Fibroblast of lung (primary cell): ENCODE measurements around the gene CD82. TPM values are rescaled to one million over a fixed set of nuclear protein-coding genes. Genes with fewer than 3 reads are reported as not detected.

Experiments used
- DNase-seq, 2 donors: peaks; one replicate each; pipeline versions ENCODE4 v3.0.0 to v3.0.0-alpha.2; 2010; ENCODE audit warnings: low read depth in 2 of 2
- H2AFZ ChIP-seq: 2 replicates; pipeline ENCODE4 v1.5.1; 2012; ENCODE audit warnings: low read length, control low read depth, inconsistent platforms
- H3K27ac ChIP-seq: 2 replicates; pipeline ENCODE4 v1.5.1; 2011; ENCODE audit warnings: low read length, control low read depth; ENCODE audit not compliant: insufficient read depth
- H3K27me3 ChIP-seq: 2 replicates; pipeline ENCODE4 v1.5.1; 2011; ENCODE audit warnings: mild to moderate bottlenecking, low read length; ENCODE audit not compliant: control insufficient read depth, insufficient read depth
- H3K36me3 ChIP-seq: 2 replicates; pipeline ENCODE4 v1.5.1; 2011; ENCODE audit warnings: low read length; ENCODE audit not compliant: control insufficient read depth, insufficient read depth
- H3K4me1 ChIP-seq: 2 replicates; pipeline ENCODE4 v1.5.1; 2011; ENCODE audit warnings: low read length; ENCODE audit not compliant: control insufficient read depth, insufficient read depth; ENCODE audit errors: extremely low read depth
- H3K4me2 ChIP-seq: 2 replicates; pipeline ENCODE4 v1.5.1; 2011; ENCODE audit warnings: low read length, control low read depth; ENCODE audit not compliant: insufficient read depth; ENCODE audit errors: extremely low read depth
- H3K4me3 ChIP-seq, 4 experiments: fragments of 200-600 bp in 1 of 4; sonication (generic) in 1 of 4; replicated peaks in 1 of 4; 2 replicates each; pipeline ENCODE4 v1.5.1; 2011 to 2016; ENCODE audit warnings: low read length in 4 of 4, low read depth in 3 of 4, mild to moderate bottlenecking in 3 of 4, control low read depth in 2 of 4, inconsistent platforms in 1 of 4, mixed read lengths in 1 of 4; ENCODE audit not compliant: insufficient read depth in 1 of 4; ENCODE audit errors: control extremely low read depth in 1 of 4
- H3K79me2 ChIP-seq: 2 replicates; pipeline ENCODE4 v1.5.1; 2012; ENCODE audit warnings: mild to moderate bottlenecking, low read length, inconsistent platforms; ENCODE audit not compliant: control insufficient read depth, insufficient read depth
- H3K9ac ChIP-seq: 2 replicates; pipeline ENCODE4 v1.5.1; 2011; ENCODE audit warnings: mild to moderate bottlenecking, low read length, control low read depth; ENCODE audit not compliant: insufficient read depth
- H3K9me3 ChIP-seq: 2 replicates; pipeline ENCODE4 v1.5.1; 2012; ENCODE audit warnings: low read depth, low read length; ENCODE audit not compliant: control insufficient read depth, insufficient read depth
- H4K20me1 ChIP-seq: 2 replicates; pipeline ENCODE4 v1.5.1; 2011; ENCODE audit warnings: low read length; ENCODE audit not compliant: control insufficient read depth, insufficient read depth; ENCODE audit errors: extremely low read depth
- CTCF ChIP-seq, 2 donors: IDR thresholded peaks in 1 of 2; conservative IDR thresholded peaks in 1 of 2; 1 replicate in 1 of 2; 2 replicates in 1 of 2; pipeline ENCODE4 v1.5.1; 2011 to 2012; ENCODE audit warnings: low read length in 2 of 2, control low read depth in 1 of 2, inconsistent platforms in 1 of 2, low read depth in 1 of 2, mild to moderate bottlenecking in 1 of 2
- EZH2 ChIP-seq: IDR thresholded peaks from 2 replicates; pipeline ENCODE4 v1.5.1; 2012; ENCODE audit warnings: low read length, control low read depth, mild to moderate bottlenecking; ENCODE audit errors: missing control alignments
- polyA plus RNA-seq, 2 donors: library from polyadenylated mRNA; depleted of rRNA in 1 of 2; stranded (reverse) in 1 of 2; unstranded in 1 of 2; fragments of >200 nt; gene quantifications; 2 replicates each; pipeline ENCODE4 v1.2.1, GENCODE V29; 2011 to 2012; ENCODE audit warnings: missing spikeins in 1 of 2
- total RNA-seq: library from RNA; depleted of rRNA; stranded (reverse); fragments of >200 nt; gene quantifications from 2 replicates; pipeline ENCODE4 v1.2.1, GENCODE V29; 2014

Gene CD82
- total and polyA plus RNA-seq, 2 donors (not counting 1 experiment from before 2014, with no cell fraction given) = 54.2 to 114 TPM

GRCh38 chr11:44623341-44623730 lies 57.9 kb downstream of the CD82 start:
- no peaks in the 10 kb centered on the region for H3K27me3 ChIP-seq
- H3K4me2 ChIP-seq = no peak overlapping the region
- H3K36me3 ChIP-seq = no peaks in the 10 kb centered on the region
- H3K4me3 ChIP-seq = no peak overlapping the region
- no peak for TF ChIP-seq CTCF (conservative IDR thresholded peaks at IDR 0.05 in 1 of 2, IDR thresholded peaks at IDR 0.05 in 1 of 2; ENCODE audit: low read depth in 1 of 2, low read length in 2 of 2)
- TF ChIP-seq EZH2 = no peak
- no peaks in the 10 kb centered on the region for H3K9me3 ChIP-seq
- no peak overlapping the region for H2AFZ ChIP-seq
- no peak overlapping the region for H3K9ac ChIP-seq
- no peaks in the 10 kb centered on the region for H3K79me2 ChIP-seq
- DNase-seq = no peak
- H4K20me1 ChIP-seq = no peaks in the 10 kb centered on the region
- H3K4me1 ChIP-seq = no peaks in the 10 kb centered on the region
- H3K27ac ChIP-seq = no peak overlapping the region

- Histone ChIP-seq H3K27me3 (no peaks in the 10 kb centered on the region), H3K4me2 (no peak overlapping the region), H4K20me1 (no peaks in the 10 kb centered on the region), H3K36me3 (no peaks in the 10 kb centered on the region), H3K9ac (no peak overlapping the region), H2AFZ (no peak overlapping the region), H3K4me1 (no peaks in the 10 kb centered on the region), H3K4me3 (no peak overlapping the region), H3K79me2 (no peaks in the 10 kb centered on the region), H3K27ac (no peak overlapping the region), H3K9me3 (no peaks in the 10 kb centered on the region)
- no peak for TF ChIP-seq EZH2
- TF ChIP-seq CTCF (conservative IDR thresholded peaks at IDR 0.05 in 1 of 2, IDR thresholded peaks at IDR 0.05 in 1 of 2; ENCODE audit: low read depth in 1 of 2, low read length in 2 of 2) = no peak
- peak in 1 of 2 donors; percentile 50 for DNase-seq
Measured at GRCh38 chr11:44623731-44624491, 58.4 kb downstream of the CD82 start.

GRCh38 chr11:44624761-44625221 lies 59.3 kb downstream of the CD82 start:
- Histone ChIP-seq H3K4me2 (no peak overlapping the region), H4K20me1 (no peaks in the 10 kb centered on the region), H3K27me3 (no peaks in the 10 kb centered on the region), H3K27ac (no peak overlapping the region), H3K79me2 (no peaks in the 10 kb centered on the region), H3K4me1 (no peaks in the 10 kb centered on the region), H3K9me3 (no peaks in the 10 kb centered on the region), H2AFZ (no peak overlapping the region), H3K4me3 (no peak overlapping the region), H3K36me3 (no peaks in the 10 kb centered on the region), H3K9ac (no peak overlapping the region)
- TF ChIP-seq CTCF (conservative IDR thresholded peaks at IDR 0.05 in 1 of 2, IDR thresholded peaks at IDR 0.05 in 1 of 2; ENCODE audit: low read depth in 1 of 2, low read length in 2 of 2) = no peak
- no peak for TF ChIP-seq EZH2
- no peak for DNase-seq
